HEK293T (cell line): ENCODE measurements around the gene CLDN24.

ENCODE experiments used
- CTCF ChIA-PET: fragments of 350-600 bp; formaldehyde crosslinking; extraction: SDS; loops from one replicate; lab custom pipeline; 2021; ENCODE audit warnings: antibody characterized with exemption, inconsistent platforms; lab: Yijun Ruan, JAX
- POLR2A ChIA-PET: fragments of 350-600 bp; formaldehyde crosslinking; extraction: SDS; loops from one replicate; lab custom pipeline; 2020; ENCODE audit warnings: antibody characterized with exemption, inconsistent platforms; lab: Yijun Ruan, JAX
- DNase-seq: peaks from one replicate; pipeline ENCODE4 v3.0.0; 2012; ENCODE audit warnings: mixed read lengths; ENCODE audit errors: extremely low spot score
- ARNT ChIP-seq: fragments of 450-650 bp; IDR thresholded peaks from 2 replicates; pipeline ENCODE4 v1.6.1; 2017; ENCODE audit warnings: mild to moderate bottlenecking
- BHLHE40 ChIP-seq: fragments of 450-650 bp; IDR thresholded peaks from 2 replicates; pipeline ENCODE4 v1.6.1; 2016; ENCODE audit warnings: mild to moderate bottlenecking, moderate library complexity, borderline replicate concordance
- CTBP1 ChIP-seq: fragments of 450-650 bp; IDR thresholded peaks from 2 replicates; pipeline ENCODE4 v1.6.1; 2016; ENCODE audit warnings: borderline replicate concordance
- ELF4 ChIP-seq: fragments of 450-650 bp; IDR thresholded peaks from 2 replicates; pipeline ENCODE4 v1.6.1; 2017; ENCODE audit warnings: antibody characterized with exemption
- FOXA1 ChIP-seq: fragments of 450-650 bp; IDR thresholded peaks from 2 replicates; pipeline ENCODE4 v1.6.1; 2016; ENCODE audit warnings: mild to moderate bottlenecking
- FOXK2 ChIP-seq: fragments of 450-650 bp; IDR thresholded peaks from 2 replicates; pipeline ENCODE4 v1.6.1; 2016; ENCODE audit warnings: mild to moderate bottlenecking
- FOXM1 ChIP-seq: fragments of 450-650 bp; IDR thresholded peaks from 2 replicates; pipeline ENCODE4 v1.6.1; 2017; ENCODE audit warnings: mild to moderate bottlenecking, borderline replicate concordance
- HDGF ChIP-seq: fragments of 450-650 bp; IDR thresholded peaks from 2 replicates; pipeline ENCODE4 v1.6.1; 2017; ENCODE audit warnings: antibody characterized with exemption, borderline replicate concordance
- L3MBTL2 ChIP-seq: fragments of 450-650 bp; conservative IDR thresholded peaks from 2 replicates; pipeline ENCODE4 v1.6.1; 2016; ENCODE audit warnings: mild to moderate bottlenecking
- LEF1 ChIP-seq: fragments of 450-650 bp; IDR thresholded peaks from 2 replicates; pipeline ENCODE4 v1.6.1; 2017; ENCODE audit warnings: mild to moderate bottlenecking, borderline replicate concordance
- NFRKB ChIP-seq: fragments of 450-650 bp; IDR thresholded peaks from 2 replicates; pipeline ENCODE4 v1.6.1; 2016; ENCODE audit warnings: mild to moderate bottlenecking, moderate library complexity
- PKNOX1 ChIP-seq: fragments of 450-650 bp; IDR thresholded peaks from 2 replicates; pipeline ENCODE4 v1.6.1; 2016
- SP1 ChIP-seq: fragments of 450-650 bp; IDR thresholded peaks from 2 replicates; pipeline ENCODE4 v1.6.1; 2017
- SUZ12 ChIP-seq: fragments of 450-650 bp; IDR thresholded peaks from 2 replicates; pipeline ENCODE4 v1.6.1; 2016; ENCODE audit warnings: mild to moderate bottlenecking
- TARDBP ChIP-seq: fragments of 450-650 bp; IDR thresholded peaks from 2 replicates; pipeline ENCODE4 v1.6.1; 2016
- ZNF384 ChIP-seq: fragments of 450-650 bp; IDR thresholded peaks from 2 replicates; pipeline ENCODE4 v1.6.1; 2016

The CLDN24 gene

GRCh38 chr4:183320211-183321059, 1.8 kb downstream of the CLDN24 start, which contains the start of gene CLDN22:
CLDN22 (minus strand) TSS chr4:183320276; CDS start chr4:183320218, 58 bp downstream.
- ChIA-PET CTCF (no interaction called here), POLR2A (no interaction called here)
- TF ChIP-seq LEF1 (no peak), TARDBP (no peak), FOXK2 (no peak), FOXM1 (no peak), PKNOX1 (no peak), NFRKB (no peak), SP1 (no peak), HDGF (no peak), ARNT (no peak), L3MBTL2 (no peak), ELF4 (no peak)
- DNase-seq: no peak

DNA sequence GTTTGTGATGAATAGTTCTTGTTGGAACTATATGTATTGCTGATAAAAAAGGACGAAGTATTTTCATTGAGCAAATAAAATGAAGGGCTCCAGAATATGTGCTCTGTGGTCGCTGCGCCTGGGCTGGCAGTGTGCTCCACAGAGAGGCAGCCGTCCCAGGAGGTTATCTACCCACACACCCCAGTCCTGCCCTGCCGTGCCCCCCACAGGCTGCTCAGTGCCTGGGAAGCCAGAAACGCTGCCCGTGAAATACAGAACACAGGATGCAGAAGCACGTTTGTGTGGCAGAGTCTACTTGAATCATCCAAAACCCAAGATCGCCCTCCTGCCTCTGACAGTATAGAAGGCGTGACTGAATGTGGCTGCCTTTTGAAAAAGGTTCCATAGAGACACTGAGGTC, 3.6 kb downstream of the CLDN24 start:
- no peak for DNase-seq
- POLR2A ChIA-PET: no interaction called here
- CTCF ChIA-PET: interaction anchor here (0.6 kb wide), 1 partner anchor 380 kb away, joined by 3 read pairs; no protein-coding TSS in a partner anchor
- TF ChIP-seq CTBP1: no peak
- TF ChIP-seq SP1: no peak
- TF ChIP-seq SUZ12: no peak
- no peak for TF ChIP-seq ELF4
- no peak for TF ChIP-seq FOXK2

DNA sequence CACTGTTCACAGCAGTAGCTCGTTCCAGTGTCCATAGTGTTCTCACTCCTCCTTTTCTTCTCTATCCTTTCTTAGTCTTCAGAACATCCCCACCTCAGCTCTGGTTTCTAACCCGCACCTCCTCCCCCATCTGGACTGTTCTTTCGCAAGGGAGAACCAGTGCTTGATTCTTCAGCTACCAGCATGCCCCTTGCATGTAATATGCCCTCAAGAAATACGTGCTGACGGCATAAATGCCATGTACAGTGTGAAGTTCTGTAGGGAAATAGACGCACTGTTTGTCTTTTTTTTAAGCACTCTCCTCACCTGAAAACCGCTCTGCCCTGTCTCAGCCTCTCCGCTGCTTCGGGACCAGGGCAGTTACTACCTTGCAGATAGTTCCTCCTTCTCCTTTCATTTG, 7.4 kb downstream of the CLDN24 start:
- ChIA-PET CTCF (interaction anchor here (0.6 kb wide), 1 partner anchor 343 kb away, joined by 3 read pairs; no protein-coding TSS in a partner anchor), POLR2A (no interaction called here)
- TF ChIP-seq FOXA1 (no peak), SUZ12 (no peak), PKNOX1 (no peak), SP1 (no peak)
- DNase-seq: no peak

DNA sequence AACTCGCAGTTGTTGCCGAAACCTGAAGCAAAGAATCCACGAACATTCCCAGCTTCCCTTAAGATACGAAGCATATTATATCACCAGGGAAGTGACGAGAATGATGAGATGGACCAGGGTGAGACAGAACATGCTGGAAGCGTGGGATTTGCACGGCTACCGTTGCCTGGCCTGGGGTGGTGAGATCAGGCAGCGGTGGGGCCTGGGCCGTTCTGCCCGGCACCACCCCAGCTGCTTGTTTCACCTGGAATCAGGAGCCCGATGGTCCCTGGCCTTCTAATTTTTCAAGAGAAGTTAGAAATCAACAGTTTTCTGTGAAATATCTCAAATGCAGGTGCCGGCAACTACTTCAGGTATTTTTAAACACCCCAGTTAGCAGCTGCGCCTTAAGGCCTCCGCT, 7.9 kb downstream of the CLDN24 start:
- no peak for DNase-seq
- TF ChIP-seq SUZ12 (no peak), FOXM1 (no peak), ELF4 (no peak), ARNT (no peak), FOXK2 (no peak), SP1 (no peak), CTBP1 (no peak), TARDBP (no peak)
- CTCF ChIA-PET: interaction anchor here (0.6 kb wide), 1 partner anchor 344 kb away, joined by 3 read pairs; no protein-coding TSS in a partner anchor
- POLR2A ChIA-PET: no interaction called here

- DNase-seq: no peak
- ChIA-PET CTCF (no interaction called here), POLR2A (no interaction called here)
- TF ChIP-seq L3MBTL2: no peak
- no peak for TF ChIP-seq ELF4
- no peak for TF ChIP-seq SUZ12
- TF ChIP-seq TARDBP: no peak
- TF ChIP-seq NFRKB: no peak
- TF ChIP-seq FOXK2: no peak
- TF ChIP-seq ARNT: no peak
- TF ChIP-seq BHLHE40: no peak
- TF ChIP-seq ZNF384: no peak
- TF ChIP-seq PKNOX1: no peak
- TF ChIP-seq LEF1: no peak
Observed at GRCh38 chr4:183312841-183313240, 9.4 kb downstream of the CLDN24 start.

GRCh38 chr4:183306811-183307210, 15.4 kb downstream of the CLDN24 start:
- TF ChIP-seq ARNT (no peak), ELF4 (no peak), SP1 (no peak), SUZ12 (no peak), LEF1 (no peak), FOXM1 (no peak), ZNF384 (no peak), HDGF (no peak), FOXK2 (no peak), L3MBTL2 (no peak), FOXA1 (no peak), NFRKB (no peak), BHLHE40 (no peak), TARDBP (no peak)
- POLR2A ChIA-PET: no interaction called here
- CTCF ChIA-PET: no interaction called here
- DNase-seq: no peak

DNA sequence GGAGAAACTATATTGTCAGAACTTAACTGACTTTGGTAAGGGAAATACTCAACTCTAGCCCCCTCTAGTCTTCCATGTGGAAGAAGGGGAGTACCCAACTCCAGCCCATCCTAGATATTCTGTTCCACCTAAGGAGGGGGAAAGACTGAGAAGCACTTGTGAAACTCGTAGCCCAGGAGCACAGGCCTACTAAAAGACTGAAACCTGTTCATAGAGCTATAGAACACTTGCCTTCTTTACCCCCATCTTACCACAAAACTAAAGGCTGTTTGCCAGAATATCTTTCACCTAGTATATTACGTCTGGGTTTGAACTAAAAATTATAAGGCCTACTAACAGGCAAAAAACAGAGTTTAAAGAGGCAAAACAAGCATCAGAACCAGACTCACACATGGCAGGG, 17.7 kb downstream of the CLDN24 start:
- ChIA-PET POLR2A (no interaction called here), CTCF (no interaction called here)
- TF ChIP-seq ARNT (no peak), SUZ12 (no peak), SP1 (no peak), NFRKB (no peak), LEF1 (no peak), PKNOX1 (no peak), FOXK2 (no peak), HDGF (no peak), ELF4 (no peak), FOXM1 (no peak), BHLHE40 (no peak), FOXA1 (no peak), ZNF384 (no peak), L3MBTL2 (no peak), CTBP1 (no peak), TARDBP (no peak)
- DNase-seq: no peak
